K562 (cell line): Measurements from ENCODE around the gene RIIAD1. TPM values are rescaled to one million over a fixed set of nuclear protein-coding genes. Genes with fewer than 3 reads are reported as not detected.

ENCODE experiments used
- EP400 ChIP-seq: fragments of 450-650 bp; IDR thresholded peaks from 2 replicates; pipeline ENCODE4 v1.6.1; 2017; ENCODE audit warnings: antibody characterized with exemption, mild to moderate bottlenecking, moderate library complexity
- PTRF ChIP-seq: fragments of 450-650 bp; IDR thresholded peaks from 2 replicates; pipeline ENCODE4 v1.6.1; 2016; ENCODE audit warnings: mild to moderate bottlenecking, missing genetic modification characterization, missing compliant biosample characterization
- RCOR1 ChIP-seq, 2 experiments: IDR thresholded peaks; 2 replicates each; pipeline ENCODE4 v1.6.1; 2012; ENCODE audit warnings: low read depth in 2 of 2, low read length in 2 of 2, borderline replicate concordance in 1 of 2, improper control_type of control experiment in 1 of 2
- ZBED1 ChIP-seq: IDR thresholded peaks from 2 replicates; pipeline ENCODE4 v1.6.1; 2014
- ZNF778 ChIP-seq: fragments of 450-650 bp; formaldehyde crosslinking; IDR thresholded peaks from 2 replicates; pipeline ENCODE4 v1.4.0; 2020; ENCODE audit warnings: mild to moderate bottlenecking, moderate library complexity
- polyA plus RNA-seq, 8 experiments: library from polyadenylated mRNA; depleted of rRNA in 4 of 8; stranded (reverse) in 5 of 8; unstranded in 3 of 8; fragments of >200 nt; fragmentation: Nextera tagmentation in 2 of 8; fragmentation: Illumina TruSeq in 1 of 8; extraction: Ambion mirVana in 2 of 8; extraction: Trizol in 1 of 8; gene quantifications; 2 replicates each; pipeline versions ENCODE4 v1.2.1 to v1.2.3, GENCODE V29; 2011 to 2014; ENCODE audit warnings: inconsistent platforms in 1 of 8, missing spikeins in 1 of 8
- total RNA-seq, 7 experiments: library from RNA; depleted of rRNA in 6 of 7; stranded (reverse); fragments of >200 nt in 6 of 7; fragmentation: Illumina TruSeq in 2 of 7; extraction: Trizol in 2 of 7; gene quantifications; 2 replicates each; pipeline versions ENCODE4 v1.2.1 to v1.2.3, GENCODE V29; 2011 to 2021; ENCODE audit warnings: low replicate concordance in 1 of 7
- TF ChIP-seq, protein P1 (sequence below): fragments of 450-650 bp; IDR thresholded peaks from 2 replicates; pipeline ENCODE4 v1.6.1; 2017; ENCODE audit warnings: mild to moderate bottlenecking, moderate library complexity
- TF ChIP-seq, protein P2 (sequence below): fragments of 250-450 bp; sonication (Bioruptor Pico); IDR thresholded peaks from 2 replicates; pipeline ENCODE4 v1.4.0; 2020; ENCODE audit warnings: mild to moderate bottlenecking, moderate library complexity
- TF ChIP-seq, protein P3 (sequence below): sonication (generic); formaldehyde crosslinking; IDR thresholded peaks from 2 replicates; pipeline ENCODE4 v1.8.1; 2023; ENCODE audit warnings: mild to moderate bottlenecking, missing genetic modification reagents
- TF ChIP-seq, protein P4 (sequence below): fragments of 200-800 bp; sonication (Bioruptor generic); IDR thresholded peaks from 2 replicates; pipeline ENCODE4 v1.6.1; 2017; ENCODE audit warnings: missing genetic modification characterization, missing compliant biosample characterization
- TF ChIP-seq, protein P5 (sequence below): fragments of 450-650 bp; formaldehyde crosslinking; IDR thresholded peaks from 2 replicates; pipeline ENCODE4 v1.4.0; 2022; ENCODE audit warnings: missing genetic modification characterization

The RIIAD1 gene
- total and polyA plus RNA-seq, 9 of the 15 experiments (the other 6 are each of a cell fraction or from before 2014, with no cell fraction given), result not detected

DNA sequence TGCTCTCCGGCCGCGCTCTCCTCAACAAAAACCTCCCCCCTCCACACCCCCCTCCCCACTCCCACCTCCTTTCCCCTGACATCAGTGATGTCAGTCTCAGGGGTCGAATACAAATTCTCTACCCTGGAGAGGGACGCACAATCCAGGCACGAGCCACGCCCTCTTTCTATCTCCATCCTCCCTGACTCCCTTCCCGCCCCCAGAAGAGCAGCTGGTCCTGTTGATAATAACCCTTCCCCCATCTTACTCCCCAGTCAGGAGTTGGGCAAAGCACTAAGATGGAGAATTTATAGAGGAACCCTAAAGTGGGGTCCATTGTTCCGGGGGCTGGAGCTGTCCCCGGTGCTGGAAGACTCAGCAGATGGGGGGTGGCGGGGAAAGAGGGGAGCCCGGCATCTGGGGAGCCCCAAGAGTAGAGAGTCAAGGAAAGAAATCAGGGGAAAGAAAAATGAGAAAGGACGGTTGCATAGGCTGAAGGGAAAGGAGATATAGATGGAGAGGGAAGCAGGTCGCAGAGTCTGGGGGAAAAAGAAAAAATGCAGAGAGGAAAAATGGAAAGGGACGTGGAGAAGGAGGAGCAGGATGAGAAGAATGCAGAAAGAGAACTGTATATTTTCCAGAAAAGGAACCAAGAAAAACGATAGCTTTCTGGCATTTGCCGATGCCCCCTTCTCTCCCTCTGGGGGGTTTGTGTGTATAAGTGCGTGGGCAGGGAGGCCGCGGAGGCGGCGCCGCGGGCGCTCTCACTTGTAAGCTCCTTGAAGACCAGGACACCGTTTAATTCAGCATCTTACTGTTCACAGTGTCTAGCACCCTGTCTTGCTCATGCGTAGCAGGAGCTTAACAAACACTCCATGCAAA is 4.3 kb upstream of the RIIAD1 start, which contains the start of gene CELF3 (continued):
- no peak for TF ChIP-seq PTRF (tag)
- TF ChIP-seq, protein P1, sequence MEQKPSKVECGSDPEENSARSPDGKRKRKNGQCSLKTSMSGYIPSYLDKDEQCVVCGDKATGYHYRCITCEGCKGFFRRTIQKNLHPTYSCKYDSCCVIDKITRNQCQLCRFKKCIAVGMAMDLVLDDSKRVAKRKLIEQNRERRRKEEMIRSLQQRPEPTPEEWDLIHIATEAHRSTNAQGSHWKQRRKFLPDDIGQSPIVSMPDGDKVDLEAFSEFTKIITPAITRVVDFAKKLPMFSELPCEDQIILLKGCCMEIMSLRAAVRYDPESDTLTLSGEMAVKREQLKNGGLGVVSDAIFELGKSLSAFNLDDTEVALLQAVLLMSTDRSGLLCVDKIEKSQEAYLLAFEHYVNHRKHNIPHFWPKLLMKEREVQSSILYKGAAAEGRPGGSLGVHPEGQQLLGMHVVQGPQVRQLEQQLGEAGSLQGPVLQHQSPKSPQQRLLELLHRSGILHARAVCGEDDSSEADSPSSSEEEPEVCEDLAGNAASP, result no peak
- TF ChIP-seq, protein P2, sequence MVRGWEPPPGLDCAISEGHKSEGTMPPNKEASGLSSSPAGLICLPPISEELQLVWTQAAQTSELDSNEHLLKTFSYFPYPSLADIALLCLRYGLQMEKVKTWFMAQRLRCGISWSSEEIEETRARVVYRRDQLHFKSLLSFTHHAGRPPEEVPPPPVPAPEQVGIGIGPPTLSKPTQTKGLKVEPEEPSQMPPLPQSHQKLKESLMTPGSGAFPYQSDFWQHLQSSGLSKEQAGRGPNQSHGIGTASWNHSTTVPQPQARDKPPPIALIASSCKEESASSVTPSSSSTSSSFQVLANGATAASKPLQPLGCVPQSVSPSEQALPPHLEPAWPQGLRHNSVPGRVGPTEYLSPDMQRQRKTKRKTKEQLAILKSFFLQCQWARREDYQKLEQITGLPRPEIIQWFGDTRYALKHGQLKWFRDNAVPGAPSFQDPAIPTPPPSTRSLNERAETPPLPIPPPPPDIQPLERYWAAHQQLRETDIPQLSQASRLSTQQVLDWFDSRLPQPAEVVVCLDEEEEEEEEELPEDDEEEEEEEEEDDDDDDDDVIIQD (CRISPR knock-in tag), result no peak
- TF ChIP-seq EP400, result no peak
- TF ChIP-seq, protein P3, sequence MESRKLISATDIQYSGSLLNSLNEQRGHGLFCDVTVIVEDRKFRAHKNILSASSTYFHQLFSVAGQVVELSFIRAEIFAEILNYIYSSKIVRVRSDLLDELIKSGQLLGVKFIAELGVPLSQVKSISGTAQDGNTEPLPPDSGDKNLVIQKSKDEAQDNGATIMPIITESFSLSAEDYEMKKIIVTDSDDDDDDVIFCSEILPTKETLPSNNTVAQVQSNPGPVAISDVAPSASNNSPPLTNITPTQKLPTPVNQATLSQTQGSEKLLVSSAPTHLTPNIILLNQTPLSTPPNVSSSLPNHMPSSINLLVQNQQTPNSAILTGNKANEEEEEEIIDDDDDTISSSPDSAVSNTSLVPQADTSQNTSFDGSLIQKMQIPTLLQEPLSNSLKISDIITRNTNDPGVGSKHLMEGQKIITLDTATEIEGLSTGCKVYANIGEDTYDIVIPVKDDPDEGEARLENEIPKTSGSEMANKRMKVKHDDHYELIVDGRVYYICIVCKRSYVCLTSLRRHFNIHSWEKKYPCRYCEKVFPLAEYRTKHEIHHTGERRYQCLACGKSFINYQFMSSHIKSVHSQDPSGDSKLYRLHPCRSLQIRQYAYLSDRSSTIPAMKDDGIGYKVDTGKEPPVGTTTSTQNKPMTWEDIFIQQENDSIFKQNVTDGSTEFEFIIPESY, result no peak
- no peak for TF ChIP-seq ZBED1
- TF ChIP-seq ZNF778, result no peak
- TF ChIP-seq RCOR1 (IDR thresholded peaks at IDR 0.05; ENCODE audit: borderline replicate concordance in 1 of 2, low read depth in 2 of 2, low read length in 2 of 2), result peak in 1 of 2 experiments; percentile 62; a peak in 1 of 4 replicates
- TF ChIP-seq, protein P4, sequence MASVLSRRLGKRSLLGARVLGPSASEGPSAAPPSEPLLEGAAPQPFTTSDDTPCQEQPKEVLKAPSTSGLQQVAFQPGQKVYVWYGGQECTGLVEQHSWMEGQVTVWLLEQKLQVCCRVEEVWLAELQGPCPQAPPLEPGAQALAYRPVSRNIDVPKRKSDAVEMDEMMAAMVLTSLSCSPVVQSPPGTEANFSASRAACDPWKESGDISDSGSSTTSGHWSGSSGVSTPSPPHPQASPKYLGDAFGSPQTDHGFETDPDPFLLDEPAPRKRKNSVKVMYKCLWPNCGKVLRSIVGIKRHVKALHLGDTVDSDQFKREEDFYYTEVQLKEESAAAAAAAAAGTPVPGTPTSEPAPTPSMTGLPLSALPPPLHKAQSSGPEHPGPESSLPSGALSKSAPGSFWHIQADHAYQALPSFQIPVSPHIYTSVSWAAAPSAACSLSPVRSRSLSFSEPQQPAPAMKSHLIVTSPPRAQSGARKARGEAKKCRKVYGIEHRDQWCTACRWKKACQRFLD, result no peak
- TF ChIP-seq, protein P5, sequence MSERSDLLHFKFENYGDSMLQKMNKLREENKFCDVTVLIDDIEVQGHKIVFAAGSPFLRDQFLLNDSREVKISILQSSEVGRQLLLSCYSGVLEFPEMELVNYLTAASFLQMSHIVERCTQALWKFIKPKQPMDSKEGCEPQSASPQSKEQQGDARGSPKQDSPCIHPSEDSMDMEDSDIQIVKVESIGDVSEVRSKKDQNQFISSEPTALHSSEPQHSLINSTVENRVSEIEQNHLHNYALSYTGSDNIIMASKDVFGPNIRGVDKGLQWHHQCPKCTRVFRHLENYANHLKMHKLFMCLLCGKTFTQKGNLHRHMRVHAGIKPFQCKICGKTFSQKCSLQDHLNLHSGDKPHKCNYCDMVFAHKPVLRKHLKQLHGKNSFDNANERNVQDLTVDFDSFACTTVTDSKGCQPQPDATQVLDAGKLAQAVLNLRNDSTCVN (CRISPR knock-in tag), result no peak
